GM19372 (cell line): ENCODE measurements around the gene NTRK2.

Experiments
- ATAC-seq: cut with Tn5 transposase; IDR thresholded peaks from one replicate; pipeline ENCODE4 v1.9.1; 2021; ENCODE audit warnings: mild to moderate bottlenecking, low read depth, moderate library complexity; ENCODE audit not compliant: unreplicated experiment

The NTRK2 gene

GRCh38 chr9:84669288-84670137 lies at the start of gene NTRK2:
TSS of gene NTRK2 (plus strand) at chr9:84669729. CDS start at chr9:84670749, 1,020 bp downstream.
- ATAC-seq = no peak

- no peak for ATAC-seq
Observed at GRCh38 chr9:84620338-84620737, 49.2 kb upstream of the NTRK2 start.

- no peak for ATAC-seq
Observed at GRCh38 chr9:84621811-84622210, 47.7 kb upstream of the NTRK2 start.

GRCh38 chr9:84622981-84623380 lies 46.5 kb upstream of the NTRK2 start:
- ATAC-seq = no peak

- no peak for ATAC-seq
Observed at GRCh38 chr9:84636436-84636835, 33.1 kb upstream of the NTRK2 start.

GRCh38 chr9:84642553-84643141 lies 26.9 kb upstream of the NTRK2 start:
- ATAC-seq = no peak

- no peak for ATAC-seq
Observed at GRCh38 chr9:84647699-84648098, 21.8 kb upstream of the NTRK2 start.

- ATAC-seq = no peak
Observed at GRCh38 chr9:84652496-84653120, 16.9 kb upstream of the NTRK2 start.

GRCh38 chr9:84655447-84655846 lies 14.1 kb upstream of the NTRK2 start:
- no peak for ATAC-seq

- ATAC-seq = no peak
Observed at GRCh38 chr9:84659313-84659712, 10.2 kb upstream of the NTRK2 start.

GRCh38 chr9:84659773-84660172 lies 9.8 kb upstream of the NTRK2 start:
- no peak for ATAC-seq

- peak; percentile 4 for ATAC-seq
Observed at GRCh38 chr9:84667571-84668195, 1.8 kb upstream of the NTRK2 start.

- peak; percentile 59 for ATAC-seq
Observed at GRCh38 chr9:84668196-84669012, 1.1 kb upstream of the NTRK2 start.

- ATAC-seq = no peak
Observed at GRCh38 chr9:84669013-84669287, 579 bp upstream of the NTRK2 start.

GRCh38 chr9:84670138-84671041 lies 861 bp downstream of the NTRK2 start:
- ATAC-seq = no peak

GRCh38 chr9:84671586-84672521 lies 2.3 kb downstream of the NTRK2 start:
- ATAC-seq = no peak

- no peak for ATAC-seq
Observed at GRCh38 chr9:84673806-84674205, 4.3 kb downstream of the NTRK2 start.

GRCh38 chr9:84677080-84677479 lies 7.6 kb downstream of the NTRK2 start:
- no peak for ATAC-seq
